ENCODE data around the gene MED7. TPM values are rescaled to one million over a fixed set of nuclear protein-coding genes. Genes with fewer than 3 reads are reported as not detected.

MED7 gene
- total and polyA plus RNA-seq, 2 of the 13 experiments (the other 11 are each of a cell fraction or from before 2014, with no cell fraction given): 9.2 to 9.4 TPM

DNA sequence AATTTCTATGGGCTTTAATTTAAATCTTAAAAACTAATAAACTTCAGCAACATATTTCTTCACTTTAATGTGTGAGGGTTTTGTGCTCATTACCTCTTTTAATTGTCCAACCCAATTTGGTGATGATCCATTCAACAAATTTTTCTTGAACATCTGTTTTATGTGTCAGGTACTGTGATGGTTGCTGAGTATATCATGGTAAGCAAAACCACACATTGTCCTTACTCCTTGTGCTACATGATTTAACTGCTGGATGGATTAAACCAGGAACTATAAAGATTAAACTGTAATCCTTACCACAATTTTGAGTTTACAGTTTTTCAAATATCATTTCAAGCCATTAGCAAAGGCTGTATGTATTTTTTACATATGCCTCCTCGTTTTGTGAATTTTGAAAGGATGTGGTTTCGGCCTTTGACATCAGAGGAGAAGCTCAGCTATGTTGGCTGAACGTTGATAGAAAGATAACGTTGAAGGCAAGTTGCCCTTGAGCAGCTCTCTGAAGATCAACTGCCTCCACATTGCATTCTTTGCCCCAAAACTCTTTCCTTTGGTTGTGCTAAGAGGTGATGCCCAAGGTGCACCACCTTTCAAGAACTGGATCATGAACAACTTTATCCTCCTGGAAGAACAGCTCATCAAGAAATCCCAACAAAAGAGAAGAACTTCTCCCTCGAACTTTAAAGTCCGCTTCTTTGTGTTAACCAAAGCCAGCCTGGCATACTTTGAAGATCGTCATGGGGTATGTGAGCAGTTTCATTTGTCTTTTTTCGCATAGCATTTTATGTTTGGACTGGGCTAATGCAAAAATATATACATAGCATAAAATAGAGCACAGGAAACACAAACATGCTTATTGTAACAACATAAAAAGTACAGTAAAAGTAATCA is 38.0 kb upstream of the MED7 start, which contains the start of gene ITK (continued):
- TF ChIP-seq, protein P1, sequence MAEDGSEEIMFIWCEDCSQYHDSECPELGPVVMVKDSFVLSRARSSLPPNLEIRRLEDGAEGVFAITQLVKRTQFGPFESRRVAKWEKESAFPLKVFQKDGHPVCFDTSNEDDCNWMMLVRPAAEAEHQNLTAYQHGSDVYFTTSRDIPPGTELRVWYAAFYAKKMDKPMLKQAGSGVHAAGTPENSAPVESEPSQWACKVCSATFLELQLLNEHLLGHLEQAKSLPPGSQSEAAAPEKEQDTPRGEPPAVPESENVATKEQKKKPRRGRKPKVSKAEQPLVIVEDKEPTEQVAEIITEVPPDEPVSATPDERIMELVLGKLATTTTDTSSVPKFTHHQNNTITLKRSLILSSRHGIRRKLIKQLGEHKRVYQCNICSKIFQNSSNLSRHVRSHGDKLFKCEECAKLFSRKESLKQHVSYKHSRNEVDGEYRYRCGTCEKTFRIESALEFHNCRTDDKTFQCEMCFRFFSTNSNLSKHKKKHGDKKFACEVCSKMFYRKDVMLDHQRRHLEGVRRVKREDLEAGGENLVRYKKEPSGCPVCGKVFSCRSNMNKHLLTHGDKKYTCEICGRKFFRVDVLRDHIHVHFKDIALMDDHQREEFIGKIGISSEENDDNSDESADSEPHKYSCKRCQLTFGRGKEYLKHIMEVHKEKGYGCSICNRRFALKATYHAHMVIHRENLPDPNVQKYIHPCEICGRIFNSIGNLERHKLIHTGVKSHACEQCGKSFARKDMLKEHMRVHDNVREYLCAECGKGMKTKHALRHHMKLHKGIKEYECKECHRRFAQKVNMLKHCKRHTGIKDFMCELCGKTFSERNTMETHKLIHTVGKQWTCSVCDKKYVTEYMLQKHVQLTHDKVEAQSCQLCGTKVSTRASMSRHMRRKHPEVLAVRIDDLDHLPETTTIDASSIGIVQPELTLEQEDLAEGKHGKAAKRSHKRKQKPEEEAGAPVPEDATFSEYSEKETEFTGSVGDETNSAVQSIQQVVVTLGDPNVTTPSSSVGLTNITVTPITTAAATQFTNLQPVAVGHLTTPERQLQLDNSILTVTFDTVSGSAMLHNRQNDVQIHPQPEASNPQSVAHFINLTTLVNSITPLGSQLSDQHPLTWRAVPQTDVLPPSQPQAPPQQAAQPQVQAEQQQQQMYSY (CRISPR knock-in tag; IDR thresholded peaks at IDR 0.05): no peak

DNA sequence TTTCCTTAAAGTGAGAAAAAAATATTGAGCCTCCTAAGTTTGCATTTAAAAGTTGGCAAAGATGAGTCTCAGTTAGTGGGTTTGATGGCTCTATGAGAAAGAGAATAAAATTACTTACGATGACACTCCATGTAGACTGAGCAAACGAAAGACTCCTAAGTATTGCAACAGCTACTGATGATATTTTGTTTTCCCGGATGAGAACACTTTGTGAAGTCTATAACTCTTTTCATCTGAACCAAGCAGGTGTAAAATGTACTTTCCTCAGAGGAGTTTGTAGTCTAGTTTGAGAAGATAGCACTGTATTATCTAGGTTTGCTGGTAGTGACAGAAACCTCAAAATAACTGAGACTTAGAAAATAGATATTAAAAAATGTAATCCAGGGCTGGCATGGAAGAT is 36.3 kb upstream of the MED7 start:
- intact Hi-C loops (cut with micrococcal nuclease; ENCODE audit: unreplicated experiment) (no loop called here), in situ Hi-C loops (cut with HindIII; ENCODE audit: extremely low pct_ligation_motif_present, low pct_unique_long_range_greater_than_20kb) (no loop called here)
- ChIA-PET CTCF (ENCODE audit: low intra/inter-chr PET ratio, low total read pairs) (no interaction called here), POLR2A (no interaction called here)
- no peak for FAIRE-seq
- Histone ChIP-seq H3K4me2 (ENCODE audit: low read depth, low read length) (no peak overlapping the region), H2AFZ (ENCODE audit: low read length) (no peak overlapping the region), H3K4me3 (replicated peaks in 1 of 3; ENCODE audit: insufficient read depth in 1 of 3, low read depth in 2 of 3, low read length in 3 of 3) (no peak overlapping the region), H3K27ac (ENCODE audit: extremely low read length, insufficient read depth, low read length) (no peak overlapping the region), H3K9me3 (ENCODE audit: low read length) (no peaks in the 10 kb centered on the region), H3K9ac (ENCODE audit: insufficient read depth, low read depth, low read length) (no peak overlapping the region), H3K36me3 (replicated peaks in 1 of 2; ENCODE audit: control insufficient read depth in 1 of 2, insufficient read depth in 2 of 2, low read length in 2 of 2) (no peaks in the 10 kb centered on the region), H3K79me2 (ENCODE audit: insufficient read depth, low read length) (no peaks in the 10 kb centered on the region), H3K27me3 (ENCODE audit: control insufficient read depth in 1 of 2, insufficient read depth in 2 of 2, low read length in 2 of 2) (peaks cover 0 to 1% of the 10 kb centered on the region in 2 experiments; a peak in 1 of 5 replicates), H4K20me1 (ENCODE audit: insufficient read depth, low read length) (no peaks in the 10 kb centered on the region), H3K4me1 (ENCODE audit: insufficient read depth, low read length) (no peaks in the 10 kb centered on the region)
- DNase-seq (ENCODE audit: low spot score): no peak
- 16% methylated on average over 3 of the region's 3 CpGs for WGBS (ENCODE audit: low lambda C conversion rate)
- no peak for ATAC-seq
- no TSS peak for BruUV-seq (replicated peaks)
- TF ChIP-seq KLF11 (CRISPR knock-in tag; IDR thresholded peaks at IDR 0.05): no peak
- TF ChIP-seq NFIB (CRISPR knock-in tag; IDR thresholded peaks at IDR 0.05; ENCODE audit: borderline replicate concordance): no peak
- TF ChIP-seq HOXA9 (CRISPR knock-in tag; IDR thresholded peaks at IDR 0.05; ENCODE audit: borderline replicate concordance): no peak
- no peak for TF ChIP-seq SP2 (CRISPR knock-in tag; IDR thresholded peaks at IDR 0.05)
- no peak for TF ChIP-seq ARNTL (CRISPR knock-in tag; IDR thresholded peaks at IDR 0.05)
